NCI-H2227 (cell line): Measurements from ENCODE around the gene CHRNA10.
"Not testable (repeated sequence)": the region's sequence is repeated elsewhere in the genome, so short reads cannot be mapped to it uniquely, and the experiment has no call there.

Experiments used
- DNase-seq: peaks from one replicate; lab custom pipeline; 2025; ENCODE audit not compliant: unreplicated experiment; lab: John Stamatoyannopoulos, UW

The CHRNA10 gene

DNA sequence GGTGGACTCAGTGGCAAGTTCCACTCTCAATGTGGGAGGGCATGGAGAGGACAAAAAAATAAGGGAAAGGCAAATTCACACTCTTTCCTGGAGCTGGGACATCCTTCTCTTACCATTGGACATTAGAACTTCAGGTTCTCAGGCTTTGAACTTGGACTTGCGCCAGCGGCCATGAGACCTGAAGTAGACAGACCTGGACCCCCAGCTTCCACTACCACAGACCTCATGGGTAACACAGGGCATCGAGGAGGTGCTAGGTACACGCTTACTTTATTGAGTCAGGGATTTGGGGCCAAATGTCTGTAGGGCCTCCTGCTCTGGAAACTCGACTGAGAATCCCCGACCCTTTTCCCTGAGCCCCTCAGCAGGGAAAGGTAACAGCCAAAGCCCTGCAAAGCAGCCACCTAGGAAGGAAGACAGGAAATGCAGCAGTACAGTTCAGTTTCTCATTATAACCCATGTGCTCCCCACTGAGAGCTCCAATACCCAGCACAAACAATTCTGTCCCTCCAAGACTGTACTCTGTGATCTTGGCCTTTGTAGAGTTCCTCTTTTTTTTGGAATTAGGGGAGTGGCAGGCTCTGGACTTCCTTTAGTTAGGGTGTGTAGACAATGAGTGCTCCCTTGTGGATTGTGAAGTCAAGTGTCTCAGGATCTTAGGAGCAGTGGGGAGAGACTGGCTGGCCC lies 5.7 kb downstream of the CHRNA10 start:
- no peak for DNase-seq

DNA sequence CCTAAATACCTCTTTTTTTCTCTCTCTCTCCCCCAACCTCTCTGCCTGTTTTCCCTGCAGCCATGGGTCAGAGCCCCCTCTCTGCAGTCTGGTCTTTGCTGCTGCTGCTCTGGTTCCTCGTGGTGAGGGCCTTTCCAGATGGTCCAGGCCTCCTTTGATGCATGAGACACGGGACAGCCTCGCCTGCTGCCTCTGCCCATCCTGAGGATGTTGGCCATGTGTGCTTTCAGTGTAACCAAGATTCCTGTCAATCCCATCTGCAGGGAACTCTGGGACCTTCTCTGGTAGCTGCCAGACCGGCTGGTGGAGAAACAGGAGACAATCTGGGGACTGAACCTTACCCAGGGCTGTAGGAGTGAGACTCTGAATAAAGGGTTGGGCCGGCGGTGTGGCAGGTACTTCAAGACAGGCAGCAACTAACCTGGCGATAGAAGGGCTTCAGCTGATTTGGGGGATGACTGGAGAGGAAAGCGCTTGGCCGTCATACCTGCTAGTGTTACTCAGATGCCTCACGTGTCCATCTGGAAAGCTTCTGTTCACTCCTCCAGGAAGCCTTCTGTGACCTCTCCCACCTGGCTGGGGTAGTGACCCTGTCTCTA lies 7.1 kb downstream of the CHRNA10 start:
- DNase-seq: no peak

DNA sequence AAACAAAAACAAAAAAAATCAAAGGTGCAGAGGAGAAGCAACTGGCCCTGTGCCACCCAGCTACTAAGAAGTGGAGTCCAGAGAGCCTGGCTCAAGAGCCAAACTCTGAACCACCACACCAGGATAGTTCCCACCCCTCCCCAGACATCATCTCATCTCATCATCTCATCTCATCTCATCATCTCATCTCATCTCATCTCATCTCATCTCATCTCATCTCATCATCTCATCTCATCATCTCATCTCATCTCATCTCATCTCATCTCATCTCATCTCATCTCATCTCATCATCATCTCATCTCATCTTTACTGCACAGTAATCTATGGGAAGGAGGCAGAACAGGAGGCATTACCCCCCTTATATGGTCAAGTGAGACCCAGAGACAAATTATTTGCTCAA lies 8.3 kb downstream of the CHRNA10 start:
- DNase-seq: no peak

DNA sequence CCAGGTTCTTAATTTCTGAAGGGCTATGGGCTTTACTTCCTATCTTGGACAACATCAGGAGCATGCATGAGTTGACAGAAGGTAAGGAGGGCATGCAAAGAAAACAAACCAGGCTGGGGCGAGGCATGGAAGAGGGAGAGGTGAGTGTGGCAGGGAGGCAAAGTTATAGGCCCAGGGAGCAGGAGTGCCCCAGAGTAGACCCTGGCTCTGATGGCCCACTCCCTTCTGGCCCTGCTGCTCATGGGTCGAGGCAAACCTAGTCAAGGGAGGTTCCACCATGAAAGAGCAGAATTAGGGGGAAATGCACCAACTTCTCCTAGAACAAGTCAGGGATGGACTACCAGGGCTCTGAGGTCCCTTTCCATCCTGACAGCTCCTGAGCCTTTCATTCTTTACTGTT lies 10.2 kb downstream of the CHRNA10 start:
- no peak for DNase-seq

DNA sequence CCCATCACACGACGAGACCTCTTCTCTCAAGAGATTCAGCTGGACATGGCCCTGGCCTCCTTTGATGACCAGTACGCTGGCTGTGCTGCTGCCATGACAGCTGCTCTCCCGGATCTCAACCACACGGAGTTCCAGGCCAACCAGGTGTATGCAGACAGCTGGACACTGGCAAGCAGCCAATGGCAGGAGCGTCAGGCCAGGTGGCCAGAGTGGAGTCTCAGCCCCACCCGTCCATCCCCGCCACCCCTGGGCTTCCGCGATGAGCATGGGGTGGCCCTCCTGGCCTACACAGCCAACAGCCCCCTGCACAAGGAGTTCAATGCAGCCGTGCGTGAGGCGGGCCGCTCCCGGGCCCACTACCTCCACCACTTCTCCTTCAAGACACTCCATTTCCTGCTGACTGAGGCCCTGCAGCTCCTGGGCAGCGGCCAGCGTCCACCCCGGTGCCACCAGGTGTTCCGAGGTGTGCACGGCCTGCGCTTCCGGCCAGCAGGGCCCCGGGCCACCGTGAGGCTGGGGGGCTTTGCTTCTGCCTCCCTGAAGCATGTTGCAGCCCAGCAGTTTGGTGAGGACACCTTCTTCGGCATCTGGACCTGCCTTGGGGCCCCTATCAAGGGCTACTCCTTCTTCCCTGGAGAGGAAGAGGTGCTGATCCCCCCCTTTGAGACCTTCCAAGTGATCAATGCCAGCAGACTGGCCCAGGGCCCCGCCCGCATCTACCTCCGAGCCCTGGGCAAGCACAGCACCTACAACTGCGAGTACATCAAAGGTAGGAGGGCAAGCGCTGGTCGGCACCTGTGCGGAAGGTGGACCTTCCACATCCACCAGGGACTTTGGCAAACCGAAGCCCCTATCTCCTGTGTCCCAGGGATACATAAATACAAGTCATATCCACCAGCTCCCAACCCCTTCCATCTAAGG lies 11.3 kb downstream of the CHRNA10 start:
- DNase-seq: no peak

DNA sequence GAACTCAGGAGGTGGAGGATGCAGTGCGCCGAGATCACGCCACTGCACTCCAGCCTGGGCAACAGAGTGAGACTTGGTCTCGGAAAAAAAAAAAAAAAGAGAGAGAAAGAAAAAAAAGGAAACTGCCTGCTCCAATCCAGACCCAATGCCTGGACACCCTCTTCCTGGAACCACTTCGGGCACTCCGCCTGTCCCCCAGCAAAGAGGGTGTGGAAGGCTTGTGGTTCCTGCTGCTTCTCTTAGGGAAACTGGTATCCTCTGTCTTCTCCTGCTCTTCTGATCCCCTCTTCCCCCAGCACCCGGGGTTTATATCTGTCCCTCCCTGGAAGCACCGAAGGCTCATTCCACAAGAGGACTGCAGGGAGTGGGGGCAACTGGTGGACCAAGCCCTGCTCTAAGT lies 12.9 kb downstream of the CHRNA10 start:
- no peak for DNase-seq

DNA sequence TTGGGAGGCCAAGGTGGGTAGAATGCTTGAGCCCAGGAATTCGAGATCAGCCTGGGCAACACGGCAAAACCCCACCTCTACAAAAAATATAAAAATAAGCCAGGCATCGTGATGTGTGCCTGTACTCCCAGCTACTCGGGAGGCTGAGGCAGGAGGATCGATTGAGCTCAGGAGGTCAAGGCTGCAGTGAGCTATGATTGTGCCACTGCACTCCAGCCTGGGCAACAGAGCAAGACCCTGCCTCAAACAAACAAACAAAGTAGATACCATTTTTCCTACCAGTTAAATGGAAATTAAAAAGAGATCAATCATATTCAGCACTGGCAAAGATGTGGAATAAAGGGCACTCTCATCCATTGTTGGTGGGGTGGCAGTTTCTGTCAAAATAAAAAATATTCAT lies 13.9 kb downstream of the CHRNA10 start:
- not testable (repeated sequence) for DNase-seq

DNA sequence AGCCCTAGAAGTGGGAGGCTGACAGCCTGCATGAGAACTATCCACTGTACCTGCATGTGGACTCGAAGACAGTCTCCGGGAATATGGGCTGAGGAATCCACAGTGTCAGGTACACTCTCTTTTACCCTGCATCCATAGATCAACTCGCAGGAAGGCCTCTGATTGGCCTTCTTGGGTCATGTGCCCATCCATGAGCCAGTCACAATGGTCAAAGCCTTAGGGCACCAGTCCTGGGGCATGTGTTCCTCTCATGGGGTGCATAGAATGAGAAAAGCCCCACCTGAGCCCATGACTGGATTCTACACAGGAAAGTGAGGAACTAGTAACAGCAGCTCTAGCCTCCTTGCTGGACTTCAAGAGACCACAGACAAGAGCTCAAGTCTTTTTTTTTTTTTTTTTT lies 15.6 kb downstream of the CHRNA10 start:
- no peak for DNase-seq

DNA sequence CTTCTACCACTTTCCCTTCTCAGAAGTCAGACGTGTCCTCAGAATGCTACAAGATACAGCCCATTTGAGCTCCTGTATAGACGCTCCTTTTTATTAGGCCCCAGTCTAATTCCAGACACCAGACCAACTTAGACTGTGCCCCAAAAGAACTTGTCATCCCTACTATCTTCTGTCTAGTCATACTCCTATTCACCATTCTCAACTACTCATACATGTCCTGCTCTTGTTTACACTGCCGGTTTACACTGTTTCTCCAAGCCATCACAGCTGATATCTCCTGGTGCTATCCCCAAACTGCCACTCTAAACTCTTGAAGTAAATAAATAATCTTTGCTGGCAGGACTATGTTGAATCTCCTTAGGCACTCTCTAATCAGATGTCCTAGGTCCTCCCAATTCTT lies 18.7 kb downstream of the CHRNA10 start:
- DNase-seq: not testable (repeated sequence)

DNA sequence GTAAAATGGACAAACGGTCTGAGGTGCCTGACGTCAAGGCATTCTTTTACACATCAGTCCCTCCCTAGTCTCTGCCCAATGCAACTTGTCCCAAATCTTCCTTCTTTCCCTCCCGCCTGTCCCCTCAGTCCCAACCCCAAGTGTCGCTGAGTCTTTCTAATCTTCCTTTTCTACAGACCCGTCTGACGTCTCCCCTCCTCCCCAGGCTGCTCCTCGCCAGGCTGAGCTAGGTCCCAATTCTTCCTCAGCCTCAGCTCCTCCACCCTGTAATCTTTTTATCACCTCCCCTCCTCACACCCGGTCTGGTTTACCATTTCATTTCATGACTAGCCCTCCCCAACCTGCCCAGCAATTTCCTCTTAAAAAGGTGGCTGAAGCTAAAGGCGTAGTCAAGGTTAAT lies 21.8 kb downstream of the CHRNA10 start:
- not testable (repeated sequence) for DNase-seq

DNA sequence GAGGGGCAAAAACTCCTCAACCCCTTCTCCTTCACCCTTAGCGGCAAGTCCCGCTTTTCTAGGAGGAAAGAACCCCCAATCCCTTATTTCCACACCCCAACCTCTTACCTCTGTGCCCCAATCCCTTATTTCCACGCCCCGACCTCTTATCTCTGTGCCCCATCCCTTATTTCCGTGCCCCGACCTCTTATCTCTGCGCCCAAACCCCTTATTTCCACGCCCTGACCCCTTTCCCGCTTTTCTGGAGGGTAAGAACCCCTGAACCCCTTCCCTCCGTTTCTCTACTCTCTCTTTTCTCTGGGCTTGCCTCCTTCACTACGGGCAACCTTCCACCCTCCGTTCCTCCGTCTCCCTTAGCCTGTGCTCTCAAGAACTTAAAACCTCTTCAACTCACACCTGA lies 22.3 kb downstream of the CHRNA10 start:
- not testable (repeated sequence) for DNase-seq

DNA sequence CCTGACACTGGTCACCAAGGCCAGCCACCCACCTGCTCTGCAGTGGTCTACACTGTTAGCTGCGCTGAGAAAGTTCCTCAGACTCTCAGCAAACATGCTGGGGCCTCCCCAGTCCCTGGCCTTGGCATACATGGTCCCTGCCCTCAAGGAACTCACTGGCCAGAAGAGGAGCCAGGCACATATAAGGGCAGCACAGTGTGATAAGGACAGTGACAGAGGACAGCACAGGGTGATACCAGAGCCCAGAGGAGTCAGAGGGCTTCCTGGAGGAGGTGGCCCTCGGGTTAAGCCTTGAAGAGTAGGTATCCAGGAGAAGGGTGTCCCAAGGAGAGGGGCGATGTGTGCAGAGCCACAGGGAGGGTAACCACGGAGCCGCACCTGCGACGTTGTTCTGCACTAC lies 25.6 kb downstream of the CHRNA10 start:
- DNase-seq: no peak

DNA sequence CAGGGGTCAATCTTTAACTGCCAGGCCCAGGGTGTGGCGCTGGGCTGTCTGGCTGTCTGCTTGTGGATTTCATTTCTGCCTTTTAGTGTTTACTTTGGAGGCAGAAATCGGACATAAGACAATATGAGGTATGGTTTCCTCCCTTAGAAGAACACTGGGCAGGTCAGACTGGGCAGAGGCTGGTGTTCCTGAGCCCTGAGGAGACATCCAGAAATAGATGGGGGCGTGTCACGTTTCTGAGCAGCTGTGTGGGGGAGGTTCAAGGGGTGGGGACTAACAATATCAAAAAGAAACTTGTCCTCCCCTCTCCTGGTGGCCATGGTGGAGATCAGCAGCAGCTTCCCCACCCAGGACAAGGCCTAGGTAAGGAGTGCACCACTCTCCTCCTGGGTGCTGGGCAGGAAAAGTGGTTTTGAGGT lies 26.4 kb downstream of the CHRNA10 start, which contains the start of gene ART1:
ART1 (plus strand) TSS at position 312 of the 419 bp plus-strand sequence. CDS start 14,086 bp downstream, outside the sequence.
- DNase-seq: no peak

DNA sequence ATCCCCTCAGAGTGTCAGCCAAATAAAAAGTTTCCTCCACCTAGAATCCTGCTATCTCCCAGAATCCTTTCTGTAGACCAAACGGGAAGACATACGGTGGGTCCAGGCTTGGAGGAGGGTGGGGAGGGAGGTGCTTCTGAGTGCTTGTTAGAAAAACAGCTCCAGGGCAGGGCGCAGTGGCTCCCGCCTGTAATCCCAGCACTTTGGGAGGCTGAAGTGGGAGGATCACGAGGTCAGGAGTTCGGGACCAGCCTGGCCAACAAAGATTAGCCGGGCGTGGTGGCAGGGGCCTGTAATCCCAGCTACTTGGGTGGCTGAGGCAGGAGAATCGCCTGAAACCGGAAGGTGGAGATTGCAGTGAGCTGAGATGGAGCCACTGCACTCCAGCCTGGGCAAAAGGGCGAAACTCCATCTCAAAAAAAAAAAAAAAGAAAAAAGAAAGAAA lies 28.1 kb downstream of the CHRNA10 start:
- not testable (repeated sequence) for DNase-seq

DNA sequence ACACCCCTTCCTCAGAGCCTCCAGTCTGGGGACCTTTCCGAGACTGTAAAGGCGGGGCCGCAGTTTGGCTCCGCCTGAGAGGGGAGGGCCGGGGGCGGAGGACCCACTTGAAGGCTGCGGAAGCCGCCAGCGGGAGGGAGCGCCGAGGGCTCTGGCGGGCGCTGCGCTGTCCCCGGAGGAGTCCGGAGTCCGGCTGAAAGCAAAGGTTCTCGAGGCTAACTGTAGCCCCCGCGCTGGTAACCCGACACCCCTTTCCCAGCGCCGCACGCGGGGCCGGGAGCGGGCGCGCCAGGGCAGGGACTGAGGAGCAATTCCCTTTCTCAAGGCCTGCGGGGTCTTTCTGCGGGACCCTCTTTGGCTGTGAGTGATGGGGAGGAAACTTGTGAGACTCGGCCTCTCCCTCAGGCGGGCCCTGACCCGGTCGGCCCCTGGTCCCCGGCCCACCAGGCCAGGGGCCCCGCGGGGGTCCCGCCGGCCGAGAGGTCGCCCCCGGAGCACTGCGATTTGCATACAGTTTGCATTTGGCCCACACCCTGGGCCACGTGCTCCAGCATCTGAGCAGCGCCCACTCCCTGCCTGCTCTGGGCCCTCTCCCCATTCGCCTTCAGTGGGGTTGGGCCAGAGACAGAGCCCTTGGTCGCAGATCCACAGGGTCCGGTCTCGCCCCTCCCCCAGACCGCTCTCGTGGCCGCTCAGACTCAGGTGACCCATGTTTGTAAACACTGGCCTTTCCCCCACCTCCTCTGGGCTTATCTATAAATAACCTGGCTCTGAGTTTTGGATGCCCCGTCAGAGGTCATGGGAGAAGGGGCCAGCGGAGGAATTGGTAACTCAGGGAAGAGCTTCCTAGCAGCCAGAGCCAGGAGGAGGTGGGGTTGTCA lies 28.9 kb downstream of the CHRNA10 start:
- peak; percentile 94 for DNase-seq

DNA sequence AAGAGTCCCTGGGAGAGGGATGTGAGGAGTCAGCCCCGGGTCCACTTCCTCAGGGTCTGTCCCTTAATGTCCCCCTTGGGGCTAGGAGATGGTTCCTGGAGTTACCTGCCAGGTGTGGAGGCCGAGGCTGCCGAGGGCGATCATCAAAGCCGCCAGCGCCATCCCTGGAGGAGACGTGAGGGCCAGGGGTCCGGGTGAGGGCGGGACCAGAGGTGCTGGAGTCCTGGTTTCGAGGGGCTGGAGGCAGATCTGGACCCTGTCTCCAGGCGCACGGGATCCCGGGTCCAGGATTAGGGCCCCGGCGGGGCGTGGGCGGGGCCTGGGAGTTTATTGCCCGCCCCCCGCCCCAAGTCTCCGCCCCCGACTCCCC lies 29.5 kb downstream of the CHRNA10 start, which contains the start of gene ART5:
ART5 (minus strand) TSS at position 292 of the 370 bp plus-strand sequence; CDS start at position 162, 130 bp downstream.
- DNase-seq: no peak

DNA sequence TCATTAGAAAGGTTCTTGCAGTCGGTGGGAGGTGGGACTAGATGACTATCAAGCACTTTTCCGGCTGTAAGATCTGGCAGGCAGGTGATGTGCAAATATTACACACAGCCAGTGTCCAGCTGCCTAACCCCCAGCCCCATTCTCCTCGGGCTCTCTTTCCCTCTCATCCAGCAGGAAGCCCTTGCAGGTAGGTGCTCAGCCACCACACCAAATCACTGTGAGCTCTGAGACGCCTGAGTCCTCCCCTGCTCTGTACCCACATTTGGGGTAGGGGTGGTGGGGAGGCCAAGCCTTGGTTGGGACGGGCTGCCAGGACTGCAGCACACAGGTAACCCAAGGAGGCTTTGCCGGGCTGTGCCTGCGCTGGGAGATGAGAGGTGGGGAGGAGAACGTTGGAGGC lies 30.0 kb downstream of the CHRNA10 start:
- DNase-seq: no peak

DNA sequence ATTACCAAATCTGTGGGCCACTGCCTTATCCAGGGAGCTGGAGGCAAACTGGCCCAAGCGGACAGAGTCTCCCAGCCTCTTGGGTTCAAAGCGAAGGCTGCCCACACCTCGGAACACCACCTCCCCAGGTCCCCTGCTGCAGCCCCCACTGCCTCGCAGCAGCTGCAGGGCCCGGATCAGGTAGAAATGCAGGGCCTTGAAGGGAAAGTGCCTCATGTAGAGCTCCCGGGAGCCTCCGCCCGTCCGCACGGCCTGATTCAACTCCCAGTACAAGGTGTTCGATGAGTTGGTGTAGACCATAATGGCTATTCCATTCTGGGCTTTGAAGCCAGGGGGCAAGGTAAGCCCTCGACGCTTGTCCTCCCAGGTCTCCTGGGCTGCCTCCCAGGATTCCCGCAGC lies 31.3 kb downstream of the CHRNA10 start:
- DNase-seq: no peak

DNA sequence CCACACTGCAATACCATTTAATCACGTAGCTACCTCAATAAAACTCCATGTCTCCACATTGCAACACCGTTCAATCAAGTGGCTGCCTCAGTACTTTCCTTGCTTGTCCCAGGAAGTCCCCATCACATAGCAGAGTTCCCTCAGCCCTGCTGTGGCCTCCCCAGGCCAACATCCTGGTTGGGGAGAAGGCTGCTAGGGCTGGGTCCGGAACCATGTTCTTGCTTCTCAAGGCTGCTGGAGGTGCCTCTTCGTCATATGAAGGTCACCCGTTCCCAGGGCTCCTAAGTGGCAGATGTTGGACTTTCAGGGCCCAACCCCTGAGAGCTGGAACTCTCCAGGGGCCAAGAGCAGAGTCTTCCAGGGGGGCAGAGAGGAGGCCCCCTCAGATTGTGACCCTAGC lies 32.7 kb downstream of the CHRNA10 start:
- no peak for DNase-seq

DNA sequence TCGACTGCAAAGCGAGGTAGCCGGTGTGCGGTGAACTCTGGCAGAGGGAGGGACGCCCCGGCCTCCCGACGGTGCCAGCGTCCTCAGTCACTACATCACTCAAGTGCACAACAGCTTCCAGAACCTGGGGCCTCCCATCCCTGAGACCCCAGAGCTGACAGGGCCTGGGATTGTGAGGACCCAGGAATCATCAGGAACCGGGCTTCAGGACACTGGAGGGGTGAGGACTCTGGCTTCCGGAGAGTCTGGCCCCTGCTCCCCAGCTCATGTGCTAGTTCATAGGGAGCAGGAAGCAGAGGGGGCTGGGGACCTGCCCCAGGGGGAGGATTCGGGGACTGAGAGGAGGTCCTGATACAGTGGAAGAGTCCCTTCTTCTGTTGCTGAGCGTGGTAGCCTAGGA lies 34.0 kb downstream of the CHRNA10 start:
- no peak for DNase-seq
